HG03432 (cell line): ENCODE measurements around the gene RALGAPA2.
"Not testable (repeated sequence)": the region's sequence is repeated elsewhere in the genome, so short reads cannot be mapped to it uniquely, and the experiment has no call there.

Source experiments
- ATAC-seq: cut with Tn5 transposase; IDR thresholded peaks from one replicate; pipeline ENCODE4 v1.9.1; 2021; ENCODE audit warnings: mild to moderate bottlenecking, moderate library complexity; ENCODE audit not compliant: unreplicated experiment

The RALGAPA2 gene

DNA sequence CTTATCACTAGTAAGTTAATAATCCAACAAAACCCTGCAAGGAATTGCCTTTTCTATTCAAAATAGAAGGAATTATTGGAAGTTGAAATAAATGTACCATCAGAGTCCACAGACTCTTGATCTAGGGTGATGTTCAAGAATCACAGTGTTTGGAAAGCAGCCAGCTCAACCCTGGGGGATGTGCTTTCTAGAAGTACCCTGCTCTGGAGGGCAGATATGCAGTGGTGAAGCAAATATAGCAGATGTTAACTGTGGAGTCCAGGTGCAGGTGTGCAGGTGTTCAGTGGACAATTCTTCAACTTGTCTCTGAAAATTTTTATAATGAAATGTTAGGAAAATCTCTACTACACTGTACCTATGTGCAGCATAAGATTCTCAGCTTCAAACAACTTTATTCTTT is 353.6 kb downstream of the RALGAPA2 start:
- ATAC-seq, result no peak

DNA sequence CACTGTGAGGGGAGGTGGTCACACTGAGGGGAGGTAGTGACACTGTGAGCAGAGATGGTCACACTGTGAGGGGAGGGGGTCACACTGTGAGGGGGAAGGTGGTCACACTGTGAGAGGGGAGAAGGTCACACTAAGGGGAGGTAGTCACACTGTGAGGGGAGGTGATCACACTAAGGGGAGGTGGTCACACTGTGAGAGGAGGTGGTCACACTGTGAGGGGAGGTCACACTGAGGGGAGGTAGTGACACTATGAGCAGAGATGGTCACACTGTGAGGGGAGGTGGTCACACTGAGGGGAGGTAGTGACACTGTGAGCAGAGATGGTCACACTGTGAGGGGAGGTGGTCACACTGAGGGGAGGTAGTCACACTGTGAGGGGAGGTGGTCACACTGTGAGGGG is 356.9 kb downstream of the RALGAPA2 start:
- not testable (repeated sequence) for ATAC-seq

DNA sequence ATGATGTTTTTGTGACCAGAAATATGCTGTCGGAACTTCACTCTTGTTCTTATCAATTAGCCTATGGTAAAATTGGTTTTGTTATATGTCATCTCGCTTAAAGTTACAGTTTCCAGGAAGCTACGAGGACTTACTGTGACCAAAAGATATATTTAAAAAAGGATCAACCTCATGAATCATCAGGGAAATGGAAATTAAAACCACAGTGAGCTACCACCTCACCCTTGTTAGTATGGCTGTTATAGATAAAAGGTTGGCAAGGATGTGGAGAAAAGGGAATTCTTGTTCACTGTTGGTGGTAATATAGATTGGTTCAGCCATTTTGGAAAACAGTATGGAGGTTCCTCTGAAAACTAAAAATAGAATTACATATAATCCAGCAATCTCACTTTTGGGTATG is 358.9 kb downstream of the RALGAPA2 start:
- ATAC-seq, result no peak

DNA sequence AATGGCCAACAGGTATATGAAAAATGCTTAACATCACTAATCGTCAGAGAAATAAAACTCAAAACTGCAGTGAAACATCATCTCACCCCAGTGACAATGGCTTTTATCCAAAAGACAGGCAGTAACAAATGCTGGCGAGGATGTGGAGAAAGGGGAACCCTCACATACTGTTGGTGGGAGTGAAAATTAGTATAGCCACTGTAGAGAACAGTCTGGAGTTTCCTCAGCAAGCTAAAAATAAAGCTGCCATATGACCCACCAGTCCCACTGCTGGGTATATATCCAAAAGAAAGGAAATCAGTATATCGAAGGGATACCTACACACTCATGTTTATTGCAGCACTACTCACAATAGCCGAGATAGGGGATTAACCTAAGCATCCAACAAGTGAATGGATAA is 368.0 kb downstream of the RALGAPA2 start:
- no peak for ATAC-seq

DNA sequence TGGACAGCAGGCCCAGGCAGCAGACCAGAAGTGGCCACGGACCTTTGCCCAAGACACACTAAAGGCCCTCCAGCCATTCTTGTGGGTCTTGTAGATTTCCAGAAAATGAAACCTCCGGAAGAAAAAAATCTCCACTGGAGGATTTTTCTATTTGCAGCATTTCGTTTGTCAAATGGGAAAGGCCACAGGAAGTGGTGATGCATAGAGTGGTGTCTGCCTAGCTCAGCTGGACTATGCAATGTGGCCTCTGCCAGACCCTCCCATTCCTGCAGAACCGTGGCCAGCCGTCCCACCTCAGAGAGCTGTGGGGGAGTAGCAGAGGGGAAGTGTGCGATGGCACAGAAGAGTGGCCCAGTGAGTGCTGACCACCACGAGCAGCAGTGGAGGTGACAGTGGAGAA is 368.5 kb downstream of the RALGAPA2 start:
- ATAC-seq, result no peak
